IMR-90 (cell line): ENCODE results near the gene TMEM223. TPM values are rescaled to one million over a fixed set of nuclear protein-coding genes. Genes with fewer than 3 reads are reported as not detected.

Experiments
- ATAC-seq: fragments of 200-7000 bp; cut with Tn5 transposase; 2 replicates; pipeline ENCODE4 v1.9.1; 2020; ENCODE audit warnings: low read depth, mild to moderate bottlenecking, moderate library complexity
- BruUV-seq: library from RNA; stranded (reverse); fragments of 400-500 nt; replicated peaks from 2 replicates; lab custom pipeline; 2021; lab: Mats Ljungman, UMichigan
- CTCF ChIA-PET: fragments of 300-600 bp; formaldehyde crosslinking; extraction: SDS; loops from one replicate; lab custom pipeline; 2021; ENCODE audit warnings: antibody characterized with exemption; lab: Yijun Ruan, JAX
- POLR2A ChIA-PET: fragments of 300-600 bp; sonication (Branson Sonifier 250); formaldehyde crosslinking; loops from one replicate; lab custom pipeline; 2022; ENCODE audit warnings: antibody characterized with exemption; ENCODE audit not compliant: unreplicated experiment; lab: Charles Lee
- DNase-seq: peaks from one replicate; pipeline ENCODE4 v3.0.0; 2013
- H2AFZ ChIP-seq: replicated peaks from 2 replicates; pipeline ENCODE3; 2013; ENCODE audit warnings: low read length, mild to moderate bottlenecking; ENCODE audit not compliant: poor library complexity
- H2AK5ac ChIP-seq: 2 replicates; pipeline ENCODE4 v1.6.1; 2013; ENCODE audit warnings: low read depth, low read length, inconsistent platforms
- H2AK9ac ChIP-seq: replicated peaks from 2 replicates; pipeline ENCODE3; 2013; ENCODE audit warnings: mild to moderate bottlenecking, low read depth, low read length, moderate library complexity; ENCODE audit not compliant: poor library complexity
- H2BK120ac ChIP-seq: 2 replicates; pipeline ENCODE4 v1.6.1; 2013; ENCODE audit warnings: low read depth, low read length, inconsistent platforms
- H2BK15ac ChIP-seq: 3 replicates; pipeline ENCODE4 v1.6.1; 2013; ENCODE audit warnings: low read depth, low read length, inconsistent platforms
- H2BK20ac ChIP-seq: 2 replicates; pipeline ENCODE4 v1.6.1; 2013; ENCODE audit warnings: low read depth, mild to moderate bottlenecking, inconsistent platforms, low read length, moderate library complexity
- H2BK5ac ChIP-seq: 2 replicates; pipeline ENCODE4 v1.6.1; 2013; ENCODE audit warnings: mild to moderate bottlenecking, low read depth, low read length, inconsistent platforms; ENCODE audit not compliant: poor library complexity, severe bottlenecking
- H3K14ac ChIP-seq: replicated peaks from 2 replicates; pipeline ENCODE4 v1.6.1; 2013; ENCODE audit warnings: low read depth, low read length, inconsistent platforms
- H3K18ac ChIP-seq: 2 replicates; pipeline ENCODE4 v1.6.1; 2013; ENCODE audit warnings: low read depth, low read length, control low read depth
- H3K23ac ChIP-seq: 2 replicates; pipeline ENCODE4 v1.6.1; 2013; ENCODE audit warnings: low read depth, low read length, inconsistent platforms
- H3K27ac ChIP-seq: 2 replicates; pipeline ENCODE4 v1.5.1; 2013; ENCODE audit warnings: mild to moderate bottlenecking, control low read depth, low read length; ENCODE audit not compliant: insufficient read depth
- H3K27me3 ChIP-seq: 2 replicates; pipeline ENCODE4 v1.6.1; 2013; ENCODE audit warnings: low read length; ENCODE audit not compliant: control insufficient read depth, insufficient read depth
- H3K36me3 ChIP-seq: 2 replicates; pipeline ENCODE4 v1.6.1; 2013; ENCODE audit warnings: low read length, mixed read lengths; ENCODE audit not compliant: control insufficient read depth, insufficient read depth
- H3K4ac ChIP-seq: 2 replicates; pipeline ENCODE4 v1.6.1; 2013; ENCODE audit warnings: low read depth, low read length, inconsistent platforms
- H3K4me1 ChIP-seq: 2 replicates; pipeline ENCODE4 v1.6.1; 2013; ENCODE audit warnings: low read length, mixed read lengths; ENCODE audit not compliant: control insufficient read depth, insufficient read depth
- H3K4me2 ChIP-seq: 2 replicates; pipeline ENCODE4 v1.6.1; 2013; ENCODE audit warnings: low read depth, mild to moderate bottlenecking, control low read depth, low read length, moderate library complexity
- H3K4me3 ChIP-seq: 2 replicates; pipeline ENCODE4 v1.5.1; 2013; ENCODE audit warnings: low read depth, mild to moderate bottlenecking, control low read depth, low read length, moderate library complexity; ENCODE audit not compliant: insufficient read depth
- H3K56ac ChIP-seq: 2 replicates; pipeline ENCODE4 v1.6.1; 2013; ENCODE audit warnings: low read length, inconsistent platforms; ENCODE audit not compliant: insufficient read depth; ENCODE audit errors: extremely low read depth
- H3K79me1 ChIP-seq, 2 experiments: 2 replicates each; pipeline ENCODE4 v1.6.1; 2013; ENCODE audit warnings: low read length in 2 of 2, inconsistent platforms in 1 of 2, low read depth in 1 of 2
- H3K9ac ChIP-seq: 2 replicates; pipeline ENCODE4 v1.6.1; 2013; ENCODE audit warnings: low read depth, low read length, control low read depth
- H3K9me1 ChIP-seq: 2 replicates; pipeline ENCODE4 v1.6.1; 2013; ENCODE audit warnings: low read length, inconsistent platforms; ENCODE audit not compliant: insufficient read depth
- H3K9me3 ChIP-seq: 2 replicates; pipeline ENCODE4 v1.6.1; 2013; ENCODE audit warnings: low read length; ENCODE audit not compliant: control insufficient read depth, insufficient read depth
- H4K20me1 ChIP-seq: 2 replicates; pipeline ENCODE4 v1.6.1; 2013; ENCODE audit warnings: low read length, inconsistent platforms; ENCODE audit not compliant: insufficient read depth
- H4K5ac ChIP-seq: 2 replicates; pipeline ENCODE4 v1.6.1; 2013; ENCODE audit warnings: mild to moderate bottlenecking, low read depth, low read length, control low read depth
- H4K8ac ChIP-seq, 2 experiments: 2 replicates each; pipeline ENCODE4 v1.6.1; 2013; ENCODE audit warnings: low read depth in 2 of 2, low read length in 2 of 2, control low read depth in 1 of 2, inconsistent platforms in 1 of 2
- H4K91ac ChIP-seq: 2 replicates; pipeline ENCODE4 v1.6.1; 2013; ENCODE audit warnings: low read depth, low read length, inconsistent platforms; ENCODE audit not compliant: insufficient read depth
- BHLHE40 ChIP-seq: fragments of 150-350 bp; IDR thresholded peaks from 2 replicates; pipeline ENCODE4 v1.6.1; 2016; ENCODE audit warnings: mild to moderate bottlenecking, low read depth, low read length
- CEBPB ChIP-seq: IDR thresholded peaks from 2 replicates; pipeline ENCODE4 v1.6.1; 2012; ENCODE audit warnings: low read depth, low read length, improper control_type of control experiment
- CHD1 ChIP-seq: IDR thresholded peaks from 2 replicates; pipeline ENCODE4 v1.6.1; 2012; ENCODE audit warnings: low read depth, low read length, improper control_type of control experiment
- MAZ ChIP-seq: IDR thresholded peaks from 2 replicates; pipeline ENCODE4 v1.6.1; 2012; ENCODE audit warnings: low read depth, mild to moderate bottlenecking, low read length, improper control_type of control experiment, moderate library complexity, borderline replicate concordance
- MXI1 ChIP-seq: IDR thresholded peaks from 2 replicates; pipeline ENCODE4 v1.6.1; 2012; ENCODE audit warnings: low read depth, mild to moderate bottlenecking, low read length, moderate library complexity, borderline replicate concordance
- NFE2L2 ChIP-seq: fragments of 150-350 bp; IDR thresholded peaks from 2 replicates; pipeline ENCODE4 v1.6.1; 2016; ENCODE audit warnings: low read depth, mild to moderate bottlenecking, low read length
- POLR2A ChIP-seq: IDR thresholded peaks from 2 replicates; pipeline ENCODE4 v1.6.1; 2012; ENCODE audit warnings: mild to moderate bottlenecking, low read depth, low read length
- RAD21 ChIP-seq: IDR thresholded peaks from 2 replicates; pipeline ENCODE4 v1.6.1; 2012; ENCODE audit warnings: low read length, improper control_type of control experiment
- RCOR1 ChIP-seq: IDR thresholded peaks from 2 replicates; pipeline ENCODE4 v1.6.1; 2012; ENCODE audit warnings: mild to moderate bottlenecking, low read length, improper control_type of control experiment; ENCODE audit not compliant: insufficient replicate concordance
- RFX5 ChIP-seq: IDR thresholded peaks from 2 replicates; pipeline ENCODE4 v1.8.0; 2012; ENCODE audit warnings: low read depth, mild to moderate bottlenecking, low read length, moderate library complexity
- WGBS, 2 experiments: methylation state at CpG; one replicate each; pipeline versions ENCODE4 v1.1.5 to v1.1.7; 2013; ENCODE audit warnings: missing lambda C conversion rate in 2 of 2; ENCODE audit not compliant: insufficient read length in 1 of 2; ENCODE audit errors: extremely low coverage in 2 of 2; 5-methylcytosine and 5-hydroxymethylcytosine counted together
- dilution Hi-C: fragments of 300-500 bp; cut with HindIII; formaldehyde crosslinking; loops from one replicate; pipeline ENCODE4 v1.14.3; 2018; ENCODE audit warnings: low sequenced_read_pairs; ENCODE audit not compliant: unreplicated experiment
- in situ Hi-C: fragments of 300-500 bp; cut with MboI; formaldehyde crosslinking; loops from 3 replicates; pipeline ENCODE4 v1.14.3; 2019; ENCODE audit warnings: low sequenced_read_pairs, inconsistent platforms, mixed read lengths
- intact Hi-C: fragments of 100-400 bp; cut with micrococcal nuclease; formaldehyde crosslinking; loops from 2 replicates; pipeline ENCODE4 v1.10.0; 2022
- polyA plus RNA-seq, 3 experiments: library from polyadenylated mRNA; depleted of rRNA; stranded (reverse); fragments of >200 nt; gene quantifications; 2 replicates each; pipeline ENCODE4 v1.2.3, GENCODE V29; 2012; ENCODE audit warnings: low replicate concordance in 1 of 3
- total RNA-seq: library from RNA; depleted of rRNA; stranded (reverse); fragments of >200 nt; gene quantifications from 2 replicates; pipeline ENCODE4 v1.2.3, GENCODE V29; 2012
- TF ChIP-seq, protein P1 (sequence below): conservative IDR thresholded peaks from 2 replicates; pipeline ENCODE4 v1.5.1; 2012; ENCODE audit warnings: mild to moderate bottlenecking, low read depth, low read length, improper control_type of control experiment
- TF ChIP-seq, protein P2 (sequence below): fragments of 150-350 bp; IDR thresholded peaks from 2 replicates; pipeline ENCODE4 v1.6.1; 2016; ENCODE audit warnings: low read depth, mild to moderate bottlenecking, low read length, moderate library complexity, borderline replicate concordance

TMEM223 gene
- total and polyA plus RNA-seq, 2 of the 4 experiments (the other 2 are of a cell fraction) = 9.7 to 15.7 TPM

DNA sequence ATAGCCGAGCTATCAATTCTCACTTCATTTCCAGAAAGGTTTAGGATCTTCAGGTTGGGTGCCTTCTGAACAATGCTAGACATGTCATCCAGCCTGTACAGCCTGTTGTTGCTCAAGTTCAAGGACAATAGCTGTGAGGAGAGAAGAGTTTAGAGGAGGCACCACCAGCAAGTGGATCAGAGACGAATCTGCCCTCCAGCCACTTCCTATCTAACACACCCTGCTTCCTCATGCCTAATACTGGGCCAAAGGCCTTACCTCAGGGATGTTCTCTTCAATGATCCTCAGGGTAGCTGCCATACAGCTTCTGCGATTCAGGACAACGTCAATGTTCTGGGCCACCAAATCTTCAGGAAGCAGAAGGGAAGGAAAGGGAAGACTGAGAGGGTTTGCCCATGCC, 9.3 kb upstream of the TMEM223 start (continued):
- TF ChIP-seq, protein P1, sequence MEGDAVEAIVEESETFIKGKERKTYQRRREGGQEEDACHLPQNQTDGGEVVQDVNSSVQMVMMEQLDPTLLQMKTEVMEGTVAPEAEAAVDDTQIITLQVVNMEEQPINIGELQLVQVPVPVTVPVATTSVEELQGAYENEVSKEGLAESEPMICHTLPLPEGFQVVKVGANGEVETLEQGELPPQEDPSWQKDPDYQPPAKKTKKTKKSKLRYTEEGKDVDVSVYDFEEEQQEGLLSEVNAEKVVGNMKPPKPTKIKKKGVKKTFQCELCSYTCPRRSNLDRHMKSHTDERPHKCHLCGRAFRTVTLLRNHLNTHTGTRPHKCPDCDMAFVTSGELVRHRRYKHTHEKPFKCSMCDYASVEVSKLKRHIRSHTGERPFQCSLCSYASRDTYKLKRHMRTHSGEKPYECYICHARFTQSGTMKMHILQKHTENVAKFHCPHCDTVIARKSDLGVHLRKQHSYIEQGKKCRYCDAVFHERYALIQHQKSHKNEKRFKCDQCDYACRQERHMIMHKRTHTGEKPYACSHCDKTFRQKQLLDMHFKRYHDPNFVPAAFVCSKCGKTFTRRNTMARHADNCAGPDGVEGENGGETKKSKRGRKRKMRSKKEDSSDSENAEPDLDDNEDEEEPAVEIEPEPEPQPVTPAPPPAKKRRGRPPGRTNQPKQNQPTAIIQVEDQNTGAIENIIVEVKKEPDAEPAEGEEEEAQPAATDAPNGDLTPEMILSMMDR = no peak

DNA sequence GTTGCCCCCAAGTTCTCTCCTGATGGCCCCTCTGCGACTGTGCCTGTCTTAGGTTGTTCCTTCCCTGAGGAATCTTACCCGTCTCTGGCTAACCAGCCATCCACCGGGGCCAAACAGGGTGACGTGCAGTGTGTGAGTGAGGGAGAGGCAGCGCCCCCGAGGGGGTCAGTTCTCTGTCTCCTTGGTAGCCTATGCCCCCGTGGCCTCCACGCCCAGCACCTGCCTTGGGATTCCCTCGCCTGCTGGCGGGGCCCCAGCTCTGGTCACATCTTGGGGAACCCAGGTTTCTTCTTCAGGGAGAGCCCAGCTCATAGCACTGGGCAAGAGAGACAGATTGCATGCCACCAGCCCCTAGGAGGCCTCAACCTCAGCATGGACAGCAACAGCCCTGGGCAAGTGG, 7.7 kb upstream of the TMEM223 start:
- Histone ChIP-seq H2BK5ac (no peak overlapping the region), H3K23ac (no peak overlapping the region), H3K4me3 (no peak overlapping the region), H4K5ac (no peak overlapping the region), H2BK20ac (no peak overlapping the region), H3K27ac (no peak overlapping the region), H2AFZ (no peak overlapping the region), H4K91ac (no peak overlapping the region), H3K4ac (no peak overlapping the region), H3K36me3 (peaks cover 76% of the 10 kb centered on the region), H4K8ac (no peak overlapping the region), H3K9me1 (peaks cover 5% of the 10 kb centered on the region), H2BK15ac (no peak overlapping the region), H3K56ac (no peak overlapping the region), H3K9me3 (no peaks in the 10 kb centered on the region), H3K79me1 (peaks cover 23 to 51% of the 10 kb centered on the region in 2 experiments), H3K4me1 (peaks cover 6% of the 10 kb centered on the region; the same call in 1 of the 2 replicates), H3K9ac (no peak overlapping the region), H2AK9ac (peak overlapping the region; percentile 37), H3K18ac (no peak overlapping the region), H4K20me1 (peaks cover 18% of the 10 kb centered on the region), H2BK120ac (no peak overlapping the region), H3K27me3 (no peaks in the 10 kb centered on the region), H2AK5ac (no peak overlapping the region), H3K14ac (no peak overlapping the region), H3K4me2 (no peak overlapping the region)
- ChIA-PET CTCF (no interaction called here), POLR2A (no interaction called here)
- no peak for TF ChIP-seq POLR2A
- TF ChIP-seq RCOR1 = no peak
- TF ChIP-seq MXI1 = no peak
- TF ChIP-seq, protein P1 = no peak
- no peak for TF ChIP-seq NFE2L2
- no peak for TF ChIP-seq CHD1
- TF ChIP-seq, protein P2, sequence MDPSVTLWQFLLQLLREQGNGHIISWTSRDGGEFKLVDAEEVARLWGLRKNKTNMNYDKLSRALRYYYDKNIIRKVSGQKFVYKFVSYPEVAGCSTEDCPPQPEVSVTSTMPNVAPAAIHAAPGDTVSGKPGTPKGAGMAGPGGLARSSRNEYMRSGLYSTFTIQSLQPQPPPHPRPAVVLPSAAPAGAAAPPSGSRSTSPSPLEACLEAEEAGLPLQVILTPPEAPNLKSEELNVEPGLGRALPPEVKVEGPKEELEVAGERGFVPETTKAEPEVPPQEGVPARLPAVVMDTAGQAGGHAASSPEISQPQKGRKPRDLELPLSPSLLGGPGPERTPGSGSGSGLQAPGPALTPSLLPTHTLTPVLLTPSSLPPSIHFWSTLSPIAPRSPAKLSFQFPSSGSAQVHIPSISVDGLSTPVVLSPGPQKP = no peak
- TF ChIP-seq RFX5 = no peak
- TF ChIP-seq CEBPB = no peak
- no peak for TF ChIP-seq MAZ
- no peak for TF ChIP-seq BHLHE40
- TF ChIP-seq RAD21 = no peak
- intact Hi-C loops = no loop called here
- DNase-seq = no peak
- in situ Hi-C loops = no loop called here
- BruUV-seq = no TSS peak
- WGBS, 2 experiments = no CpG with 5 or more reads among the region's 10 CpGs
- ATAC-seq = no peak
- dilution Hi-C loops = no loop called here
